ENCODE results near the gene SYNPR. TPM values are rescaled to one million over a fixed set of nuclear protein-coding genes. Genes with fewer than 3 reads are reported as not detected.

SYNPR gene
- total RNA-seq, 1 experiment from 2014 or later = 0.85 TPM

- no peak for TF ChIP-seq ZNF232 (CRISPR knock-in tag; IDR thresholded peaks at IDR 0.05)
- TF ChIP-seq ZNF425 (CRISPR knock-in tag; conservative IDR thresholded peaks at IDR 0.05) = no peak
- TF ChIP-seq, protein P1, sequence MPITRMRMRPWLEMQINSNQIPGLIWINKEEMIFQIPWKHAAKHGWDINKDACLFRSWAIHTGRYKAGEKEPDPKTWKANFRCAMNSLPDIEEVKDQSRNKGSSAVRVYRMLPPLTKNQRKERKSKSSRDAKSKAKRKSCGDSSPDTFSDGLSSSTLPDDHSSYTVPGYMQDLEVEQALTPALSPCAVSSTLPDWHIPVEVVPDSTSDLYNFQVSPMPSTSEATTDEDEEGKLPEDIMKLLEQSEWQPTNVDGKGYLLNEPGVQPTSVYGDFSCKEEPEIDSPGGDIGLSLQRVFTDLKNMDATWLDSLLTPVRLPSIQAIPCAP (CRISPR knock-in tag; IDR thresholded peaks at IDR 0.05) = no peak
- TF ChIP-seq MXD4 (CRISPR knock-in tag; IDR thresholded peaks at IDR 0.05; ENCODE audit: borderline replicate concordance) = no peak
- TF ChIP-seq, protein P2, sequence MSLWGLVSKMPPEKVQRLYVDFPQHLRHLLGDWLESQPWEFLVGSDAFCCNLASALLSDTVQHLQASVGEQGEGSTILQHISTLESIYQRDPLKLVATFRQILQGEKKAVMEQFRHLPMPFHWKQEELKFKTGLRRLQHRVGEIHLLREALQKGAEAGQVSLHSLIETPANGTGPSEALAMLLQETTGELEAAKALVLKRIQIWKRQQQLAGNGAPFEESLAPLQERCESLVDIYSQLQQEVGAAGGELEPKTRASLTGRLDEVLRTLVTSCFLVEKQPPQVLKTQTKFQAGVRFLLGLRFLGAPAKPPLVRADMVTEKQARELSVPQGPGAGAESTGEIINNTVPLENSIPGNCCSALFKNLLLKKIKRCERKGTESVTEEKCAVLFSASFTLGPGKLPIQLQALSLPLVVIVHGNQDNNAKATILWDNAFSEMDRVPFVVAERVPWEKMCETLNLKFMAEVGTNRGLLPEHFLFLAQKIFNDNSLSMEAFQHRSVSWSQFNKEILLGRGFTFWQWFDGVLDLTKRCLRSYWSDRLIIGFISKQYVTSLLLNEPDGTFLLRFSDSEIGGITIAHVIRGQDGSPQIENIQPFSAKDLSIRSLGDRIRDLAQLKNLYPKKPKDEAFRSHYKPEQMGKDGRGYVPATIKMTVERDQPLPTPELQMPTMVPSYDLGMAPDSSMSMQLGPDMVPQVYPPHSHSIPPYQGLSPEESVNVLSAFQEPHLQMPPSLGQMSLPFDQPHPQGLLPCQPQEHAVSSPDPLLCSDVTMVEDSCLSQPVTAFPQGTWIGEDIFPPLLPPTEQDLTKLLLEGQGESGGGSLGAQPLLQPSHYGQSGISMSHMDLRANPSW (CRISPR knock-in tag; conservative IDR thresholded peaks at IDR 0.05; ENCODE audit: low read depth) = no peak
- no peak for TF ChIP-seq CREB1 (CRISPR knock-in tag; IDR thresholded peaks at IDR 0.05)
Observed at GRCh38 chr3:63384382-63384781, 106.3 kb downstream of the SYNPR start (continued).

GRCh38 chr3:63385629-63386028 is 107.5 kb downstream of the SYNPR start:
- H3K4me3 Mint-ChIP-seq = no peak overlapping the region

GRCh38 chr3:63386568-63386967 is 108.5 kb downstream of the SYNPR start:
- H3K4me1 Mint-ChIP-seq = peaks cover 10% of the 10 kb centered on the region
- H3K27me3 Mint-ChIP-seq (ENCODE audit: low read depth) = no peaks in the 10 kb centered on the region; the same call in 1 of the 2 replicates
- CTCF ChIA-PET = no interaction called here
- ATAC-seq (peak; percentile 97), DNase-seq (ENCODE audit: low spot score) (peak; percentile 38)
- no peak overlapping the region for H3K27ac Mint-ChIP-seq
- no peak for TF ChIP-seq ZMAT4 (CRISPR knock-in tag; IDR thresholded peaks at IDR 0.05)
- TF ChIP-seq, protein P3, sequence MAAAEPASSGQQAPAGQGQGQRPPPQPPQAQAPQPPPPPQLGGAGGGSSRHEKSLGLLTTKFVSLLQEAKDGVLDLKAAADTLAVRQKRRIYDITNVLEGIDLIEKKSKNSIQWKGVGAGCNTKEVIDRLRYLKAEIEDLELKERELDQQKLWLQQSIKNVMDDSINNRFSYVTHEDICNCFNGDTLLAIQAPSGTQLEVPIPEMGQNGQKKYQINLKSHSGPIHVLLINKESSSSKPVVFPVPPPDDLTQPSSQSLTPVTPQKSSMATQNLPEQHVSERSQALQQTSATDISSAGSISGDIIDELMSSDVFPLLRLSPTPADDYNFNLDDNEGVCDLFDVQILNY (CRISPR knock-in tag; IDR thresholded peaks at IDR 0.05) = peak; percentile 38; the same call in 1 of the 2 replicates
- no peak for TF ChIP-seq FOXJ3 (CRISPR knock-in tag; IDR thresholded peaks at IDR 0.05; ENCODE audit: borderline replicate concordance)
- no peaks in the 10 kb centered on the region for H3K36me3 Mint-ChIP-seq
- H3K4me3 Mint-ChIP-seq = no peak overlapping the region
- POLR2A ChIA-PET = no interaction called here
- no peaks in the 10 kb centered on the region for H3K9me3 Mint-ChIP-seq

More at GRCh38 chr3:63385629-63386028, 107.5 kb downstream of the SYNPR start:
- no peak overlapping the region for H3K27ac Mint-ChIP-seq
- ChIA-PET POLR2A (interaction anchor here (0.8 kb wide), 1 partner anchor 24 kb away, joined by 3 read pairs; no protein-coding TSS in a partner anchor), CTCF (no interaction called here)
- ATAC-seq (no peak), DNase-seq (ENCODE audit: low spot score) (no peak)
- H3K27me3 Mint-ChIP-seq (ENCODE audit: low read depth) = no peaks in the 10 kb centered on the region; the same call in 1 of the 2 replicates
- H3K36me3 Mint-ChIP-seq = no peaks in the 10 kb centered on the region
- peaks cover 10% of the 10 kb centered on the region for H3K4me1 Mint-ChIP-seq
- TF ChIP-seq, protein P4, sequence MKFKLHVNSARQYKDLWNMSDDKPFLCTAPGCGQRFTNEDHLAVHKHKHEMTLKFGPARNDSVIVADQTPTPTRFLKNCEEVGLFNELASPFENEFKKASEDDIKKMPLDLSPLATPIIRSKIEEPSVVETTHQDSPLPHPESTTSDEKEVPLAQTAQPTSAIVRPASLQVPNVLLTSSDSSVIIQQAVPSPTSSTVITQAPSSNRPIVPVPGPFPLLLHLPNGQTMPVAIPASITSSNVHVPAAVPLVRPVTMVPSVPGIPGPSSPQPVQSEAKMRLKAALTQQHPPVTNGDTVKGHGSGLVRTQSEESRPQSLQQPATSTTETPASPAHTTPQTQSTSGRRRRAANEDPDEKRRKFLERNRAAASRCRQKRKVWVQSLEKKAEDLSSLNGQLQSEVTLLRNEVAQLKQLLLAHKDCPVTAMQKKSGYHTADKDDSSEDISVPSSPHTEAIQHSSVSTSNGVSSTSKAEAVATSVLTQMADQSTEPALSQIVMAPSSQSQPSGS (CRISPR knock-in tag; IDR thresholded peaks at IDR 0.05; ENCODE audit: borderline replicate concordance, low read depth) = no peak
- TF ChIP-seq CREB1 (CRISPR knock-in tag; IDR thresholded peaks at IDR 0.05) = no peak
- no peak for TF ChIP-seq ZNF512 (CRISPR knock-in tag; IDR thresholded peaks at IDR 0.05; ENCODE audit: borderline replicate concordance)
- no peaks in the 10 kb centered on the region for H3K9me3 Mint-ChIP-seq

All from WTC11 (cell line).